Mucosa of descending colon (tissue), 3 donors: ENCODE measurements around the gene LRRC8E. TPM values are rescaled to one million over a fixed set of nuclear protein-coding genes. Genes with fewer than 3 reads are reported as not detected.
A peak's percentile ranks its signal among the peaks of the same experiment; 100 is the strongest.

Source experiments
- ATAC-seq: fragments of 200-7000 bp; cut with Tn5 transposase; one replicate; pipeline ENCODE4 v1.9.1; 2020; ENCODE audit warnings: mild to moderate bottlenecking, moderate library complexity
- DNase-seq, 3 donors: peaks; one replicate each; pipeline ENCODE4 v3.0.0-alpha.2; 2020
- H3K36me3 ChIP-seq: fragments of 200-600 bp; one replicate; pipeline ENCODE4 v1.8.0; 2021; ENCODE audit warnings: low read depth, mild to moderate bottlenecking
- H3K4me1 ChIP-seq: fragments of 200-600 bp; one replicate; pipeline ENCODE4 v1.8.0; 2021; ENCODE audit warnings: low read depth, mild to moderate bottlenecking
- H3K4me3 ChIP-seq: fragments of 200-600 bp; one replicate; pipeline ENCODE4 v1.8.0; 2021; ENCODE audit warnings: mild to moderate bottlenecking
- H3K9me3 ChIP-seq: fragments of 200-600 bp; one replicate; pipeline ENCODE4 v1.8.0; 2021; ENCODE audit warnings: mild to moderate bottlenecking
- intact Hi-C, 2 donors: fragments of 100-400 bp; cut with DNase I in 1 of 2; cut with micrococcal nuclease in 1 of 2; formaldehyde crosslinking; loops; one replicate each; pipeline versions ENCODE4 v1.11.0 to v1.11.1; 2022; cut with DNase I, micrococcal nuclease
- total RNA-seq, 3 donors: library from RNA; stranded (reverse); fragmentation: NEBNext Ultra II Directional in 2 of 3; extraction: Animal tissue kit (Norgen Biotek cat#: 25700) in 2 of 3; gene quantifications; one replicate each; pipeline versions ENCODE4 v1.2.1 to v1.2.4, GENCODE V29; 2021 to 2023
- TF ChIP-seq, protein P1 (sequence below): fragments of 200-600 bp; IDR thresholded peaks from one replicate; pipeline ENCODE4 v1.8.0; 2022; ENCODE audit warnings: antibody characterized with exemption, mild to moderate bottlenecking
- donor health status: DM: no; HTN: no; CAD: no; lungs with moderate emphysema.
- donor health status: DM: no; HTN: no; CAD: no.
- donor health status: DM: no; HTN: yes; CAD: no.

Gene LRRC8E
- total RNA-seq, 3 donors from 2014 or later = 0.32 to 1.5 (median 1.3) TPM

- H3K36me3 ChIP-seq = peaks cover 6% of the 10 kb centered on the region
- peak; percentile 69 for ATAC-seq
- TF ChIP-seq, protein P1, sequence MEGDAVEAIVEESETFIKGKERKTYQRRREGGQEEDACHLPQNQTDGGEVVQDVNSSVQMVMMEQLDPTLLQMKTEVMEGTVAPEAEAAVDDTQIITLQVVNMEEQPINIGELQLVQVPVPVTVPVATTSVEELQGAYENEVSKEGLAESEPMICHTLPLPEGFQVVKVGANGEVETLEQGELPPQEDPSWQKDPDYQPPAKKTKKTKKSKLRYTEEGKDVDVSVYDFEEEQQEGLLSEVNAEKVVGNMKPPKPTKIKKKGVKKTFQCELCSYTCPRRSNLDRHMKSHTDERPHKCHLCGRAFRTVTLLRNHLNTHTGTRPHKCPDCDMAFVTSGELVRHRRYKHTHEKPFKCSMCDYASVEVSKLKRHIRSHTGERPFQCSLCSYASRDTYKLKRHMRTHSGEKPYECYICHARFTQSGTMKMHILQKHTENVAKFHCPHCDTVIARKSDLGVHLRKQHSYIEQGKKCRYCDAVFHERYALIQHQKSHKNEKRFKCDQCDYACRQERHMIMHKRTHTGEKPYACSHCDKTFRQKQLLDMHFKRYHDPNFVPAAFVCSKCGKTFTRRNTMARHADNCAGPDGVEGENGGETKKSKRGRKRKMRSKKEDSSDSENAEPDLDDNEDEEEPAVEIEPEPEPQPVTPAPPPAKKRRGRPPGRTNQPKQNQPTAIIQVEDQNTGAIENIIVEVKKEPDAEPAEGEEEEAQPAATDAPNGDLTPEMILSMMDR = no peak
- peak overlapping the region; percentile 54 for H3K4me3 ChIP-seq
- DNase-seq = peak; percentile 62 to 87 (median 79)
- H3K9me3 ChIP-seq = no peaks in the 10 kb centered on the region
- intact Hi-C loops = loop anchor here in 1 of 2 donors (10.0 kb wide), 1 partner anchor 50 kb away; no protein-coding TSS in a partner anchor
- H3K4me1 ChIP-seq = peaks cover 21% of the 10 kb centered on the region
Observed at GRCh38 chr19:7904074-7905020, 16.0 kb downstream of the LRRC8E start.

- no peak for ATAC-seq
- H3K4me3 ChIP-seq = no peak overlapping the region
- TF ChIP-seq, protein P1 = no peak
- H3K4me1 ChIP-seq = peaks cover 21% of the 10 kb centered on the region
- intact Hi-C loops = loop anchor here in 1 of 2 donors (10.0 kb wide), 1 partner anchor 50 kb away; no protein-coding TSS in a partner anchor
- DNase-seq = peak in 1 of 3 donors; percentile 57
- peaks cover 11% of the 10 kb centered on the region for H3K36me3 ChIP-seq
- no peaks in the 10 kb centered on the region for H3K9me3 ChIP-seq
Observed at GRCh38 chr19:7905268-7905667, 17.0 kb downstream of the LRRC8E start.

DNA sequence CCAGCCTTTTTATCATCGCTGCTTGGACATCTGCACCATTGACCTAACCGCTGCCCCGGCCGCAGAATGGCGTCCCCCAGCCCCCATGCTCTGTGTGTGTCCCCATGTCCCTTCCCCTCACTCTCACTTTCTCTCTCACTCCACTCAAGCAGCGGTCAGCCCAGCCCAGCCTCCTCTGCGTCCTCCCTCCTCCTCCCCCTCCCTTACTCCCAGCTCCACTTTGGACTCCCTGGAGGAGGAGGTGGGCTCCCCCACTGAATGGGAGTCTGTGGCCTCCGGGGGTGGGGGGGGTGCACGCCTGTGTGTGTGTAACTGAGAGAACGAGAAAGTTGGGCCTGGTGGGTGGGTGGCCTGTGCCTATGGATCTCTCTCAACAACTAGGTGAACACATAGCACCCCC lies 17.5 kb downstream of the LRRC8E start:
- intact Hi-C loops = loop anchor here in 1 of 2 donors (10.0 kb wide), 1 partner anchor 51 kb away; no protein-coding TSS in a partner anchor
- TF ChIP-seq, protein P1 = no peak
- Histone ChIP-seq H3K4me1 (peaks cover 21% of the 10 kb centered on the region), H3K36me3 (peaks cover 15% of the 10 kb centered on the region), H3K9me3 (no peaks in the 10 kb centered on the region), H3K4me3 (no peak overlapping the region)
- ATAC-seq = no peak
- peak in 1 of 3 donors; percentile 57 for DNase-seq

DNA sequence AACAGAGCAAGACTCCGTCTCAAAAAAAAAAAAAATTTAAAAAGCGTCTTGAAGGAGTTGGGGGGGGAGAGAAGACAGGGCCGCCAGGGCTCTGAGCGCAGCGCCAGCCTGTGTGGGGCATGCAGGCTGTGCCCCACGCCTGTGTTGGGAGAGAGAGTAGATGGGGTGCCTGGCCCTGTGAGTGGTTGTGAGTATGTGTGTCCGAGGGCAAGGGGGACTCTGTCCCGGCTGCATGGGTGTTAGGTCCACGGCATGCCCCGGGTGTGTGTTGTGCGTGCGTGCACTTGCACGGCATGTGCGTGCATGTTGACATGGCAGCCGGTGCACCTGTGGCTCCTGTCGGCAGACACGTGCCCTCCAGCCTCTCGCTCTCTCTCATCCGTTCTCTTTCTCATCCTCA lies 18.8 kb downstream of the LRRC8E start:
- ATAC-seq (no peak), DNase-seq (no peak)
- H3K4me1 ChIP-seq = peaks cover 21% of the 10 kb centered on the region
- H3K4me3 ChIP-seq = no peak overlapping the region
- intact Hi-C loops = loop anchor here in 1 of 2 donors (10.0 kb wide), 1 partner anchor 52 kb away; no protein-coding TSS in a partner anchor
- TF ChIP-seq, protein P1 = no peak
- peaks cover 24% of the 10 kb centered on the region for H3K36me3 ChIP-seq
- H3K9me3 ChIP-seq = no peaks in the 10 kb centered on the region

- DNase-seq = no peak
- intact Hi-C loops = loop anchor here in 1 of 2 donors (10.0 kb wide), 1 partner anchor 53 kb away; no protein-coding TSS in a partner anchor
- Histone ChIP-seq H3K4me3 (no peak overlapping the region), H3K4me1 (peaks cover 21% of the 10 kb centered on the region), H3K9me3 (no peaks in the 10 kb centered on the region), H3K36me3 (peaks cover 26% of the 10 kb centered on the region)
- TF ChIP-seq, protein P1 = no peak
- ATAC-seq = no peak
Observed at GRCh38 chr19:7907544-7907943, 19.2 kb downstream of the LRRC8E start.
